ENCODE measurements around the gene GALNT10. TPM values are rescaled to one million over a fixed set of nuclear protein-coding genes. Genes with fewer than 3 reads are reported as not detected.

Gene GALNT10
- total RNA-seq, 1 experiment from 2014 or later, result 18.6 TPM

DNA sequence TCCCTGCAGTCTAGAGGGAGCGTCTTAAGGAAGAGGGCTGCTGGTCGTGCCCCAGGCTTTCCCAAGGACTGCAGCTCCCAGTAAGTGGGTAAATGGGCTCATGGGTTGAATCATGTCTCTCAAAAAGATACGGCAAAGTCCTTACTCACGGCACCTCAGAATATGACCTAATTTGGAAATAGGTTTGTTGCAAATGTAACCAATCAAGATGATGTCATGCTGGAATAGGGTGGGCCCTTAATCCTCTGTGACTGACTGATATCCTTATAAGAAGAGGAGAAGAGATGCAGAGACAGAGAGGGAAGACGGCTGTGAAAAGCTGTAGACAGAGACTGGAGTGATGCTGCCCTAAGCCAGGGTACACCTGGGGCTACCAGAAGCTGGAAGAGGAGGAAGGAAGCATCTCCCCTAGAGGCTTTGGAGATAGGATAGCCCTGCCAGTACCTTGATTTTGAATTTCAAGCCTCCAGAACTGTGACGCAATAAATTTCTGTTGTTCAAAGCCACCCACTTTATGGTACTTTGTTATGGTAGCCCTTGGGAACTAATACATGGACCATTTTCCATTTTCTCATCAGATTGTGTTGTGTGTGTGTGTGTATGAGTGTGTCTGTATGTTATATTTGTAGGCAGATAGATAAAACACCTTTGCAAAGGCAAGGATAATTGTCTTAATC lies 15.0 kb downstream of the GALNT10 start:
- no peaks in the 10 kb centered on the region for H3K9me3 ChIP-seq (replicated peaks)
- DNase-seq, result no peak
- H3K27ac ChIP-seq, result no peak overlapping the region
- H3K4me3 ChIP-seq, result no peak overlapping the region
- peaks cover 5% of the 10 kb centered on the region; the same call in 1 of the 2 replicates for H3K36me3 ChIP-seq
- H3K4me1 ChIP-seq, result no peaks in the 10 kb centered on the region
- H3K27me3 ChIP-seq, result no peaks in the 10 kb centered on the region

DNA sequence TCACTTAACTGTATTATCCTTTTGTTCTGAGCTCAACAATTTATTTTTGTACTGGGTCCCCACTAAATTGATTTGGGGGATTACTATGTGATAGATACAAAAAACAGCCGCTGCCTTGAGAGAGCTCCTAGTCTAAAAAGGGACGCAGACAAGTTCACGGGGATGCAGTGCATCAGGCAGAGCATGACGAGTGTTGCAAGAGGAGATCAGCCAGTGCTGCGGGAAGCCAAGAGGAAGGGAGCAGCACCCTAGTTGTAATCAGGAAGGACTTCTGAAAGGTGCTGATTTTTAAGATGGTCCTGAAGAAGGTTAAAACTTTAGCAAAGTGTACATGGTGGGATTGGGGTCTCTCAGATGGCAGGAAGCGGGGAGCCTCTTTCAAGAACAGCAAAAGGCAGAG lies 15.8 kb downstream of the GALNT10 start:
- Histone ChIP-seq H3K36me3 (peaks cover 5% of the 10 kb centered on the region; the same call in 1 of the 2 replicates), H3K4me1 (no peaks in the 10 kb centered on the region), H3K27me3 (no peaks in the 10 kb centered on the region), H3K27ac (no peak overlapping the region), H3K9me3 (replicated peaks) (no peaks in the 10 kb centered on the region), H3K4me3 (no peak overlapping the region)
- DNase-seq, result no peak

DNA sequence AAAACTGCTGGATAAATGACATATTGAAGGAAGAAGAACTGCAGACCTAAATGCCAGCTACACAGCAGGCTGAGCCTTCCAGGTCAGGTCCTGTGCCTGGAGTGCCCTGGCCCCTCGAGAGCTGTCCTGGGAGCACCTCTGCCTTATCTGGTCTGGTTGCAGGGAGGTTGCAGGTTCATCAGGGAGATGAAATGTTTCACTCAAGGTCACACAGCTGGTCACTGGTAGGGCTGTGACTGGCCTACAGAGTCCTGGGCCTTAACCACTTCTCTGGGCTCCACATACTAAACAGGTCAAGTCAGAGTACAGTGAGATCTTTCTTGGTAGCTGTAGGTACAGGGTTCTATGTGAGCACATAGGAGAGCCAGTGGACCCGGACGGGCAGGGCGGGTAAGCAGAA lies 16.7 kb downstream of the GALNT10 start:
- no peaks in the 10 kb centered on the region for H3K27me3 ChIP-seq
- H3K4me1 ChIP-seq, result no peaks in the 10 kb centered on the region
- no peak overlapping the region for H3K4me3 ChIP-seq
- no peak for DNase-seq
- peaks cover 5% of the 10 kb centered on the region; the same call in 1 of the 2 replicates for H3K36me3 ChIP-seq
- no peak overlapping the region for H3K27ac ChIP-seq
- no peaks in the 10 kb centered on the region for H3K9me3 ChIP-seq (replicated peaks)

DNA sequence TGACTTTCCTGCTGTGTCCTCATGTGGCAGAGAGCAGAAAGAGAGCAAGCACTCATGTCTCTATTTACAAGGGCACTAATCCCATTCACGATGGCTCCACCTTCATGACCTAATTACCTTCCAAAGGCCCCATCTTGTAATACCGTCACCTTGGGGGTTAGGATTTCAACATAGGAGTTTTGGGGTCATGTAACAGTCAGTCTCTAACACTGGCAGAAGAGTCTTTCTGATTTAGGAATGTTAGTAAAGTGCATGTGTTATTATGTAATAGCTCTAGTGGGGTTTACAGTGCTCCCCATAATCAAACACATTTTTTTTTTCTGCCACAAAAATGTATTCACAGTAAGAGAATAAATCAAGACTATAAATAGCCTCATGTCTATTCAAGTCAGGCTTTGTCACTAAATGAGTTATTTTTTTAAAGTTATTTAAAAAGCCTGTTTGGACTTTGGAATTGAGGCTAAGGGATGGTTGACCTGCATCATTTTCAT lies 19.1 kb downstream of the GALNT10 start:
- Histone ChIP-seq H3K36me3 (peaks cover 5% of the 10 kb centered on the region; the same call in 1 of the 2 replicates), H3K27ac (no peak overlapping the region), H3K27me3 (no peaks in the 10 kb centered on the region), H3K4me1 (no peaks in the 10 kb centered on the region), H3K9me3 (replicated peaks) (no peaks in the 10 kb centered on the region), H3K4me3 (no peak overlapping the region)
- no peak for DNase-seq

DNA sequence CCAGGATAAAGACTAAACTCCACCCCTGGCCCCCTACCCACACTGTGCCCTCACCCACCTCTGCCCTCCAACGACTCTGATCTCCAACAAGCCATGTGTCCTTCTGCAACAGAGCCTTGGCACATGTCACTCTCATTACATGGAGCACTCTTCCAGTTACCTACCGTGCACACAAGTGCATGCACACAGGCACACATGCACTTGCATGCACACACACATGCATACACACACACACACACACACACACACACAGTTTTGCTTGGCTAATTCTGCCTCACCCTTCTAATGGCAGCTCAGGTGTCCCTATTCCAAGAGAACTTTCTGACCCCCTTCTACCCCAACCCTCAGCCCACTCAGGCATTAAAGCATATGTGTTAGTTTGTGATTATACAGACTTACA lies 19.6 kb downstream of the GALNT10 start:
- DNase-seq, result no peak
- no peak overlapping the region for H3K4me3 ChIP-seq
- H3K4me1 ChIP-seq, result no peaks in the 10 kb centered on the region
- no peaks in the 10 kb centered on the region for H3K9me3 ChIP-seq (replicated peaks)
- no peak overlapping the region for H3K27ac ChIP-seq
- no peaks in the 10 kb centered on the region for H3K27me3 ChIP-seq
- H3K36me3 ChIP-seq, result peaks cover 5% of the 10 kb centered on the region; the same call in 1 of the 2 replicates

DNA sequence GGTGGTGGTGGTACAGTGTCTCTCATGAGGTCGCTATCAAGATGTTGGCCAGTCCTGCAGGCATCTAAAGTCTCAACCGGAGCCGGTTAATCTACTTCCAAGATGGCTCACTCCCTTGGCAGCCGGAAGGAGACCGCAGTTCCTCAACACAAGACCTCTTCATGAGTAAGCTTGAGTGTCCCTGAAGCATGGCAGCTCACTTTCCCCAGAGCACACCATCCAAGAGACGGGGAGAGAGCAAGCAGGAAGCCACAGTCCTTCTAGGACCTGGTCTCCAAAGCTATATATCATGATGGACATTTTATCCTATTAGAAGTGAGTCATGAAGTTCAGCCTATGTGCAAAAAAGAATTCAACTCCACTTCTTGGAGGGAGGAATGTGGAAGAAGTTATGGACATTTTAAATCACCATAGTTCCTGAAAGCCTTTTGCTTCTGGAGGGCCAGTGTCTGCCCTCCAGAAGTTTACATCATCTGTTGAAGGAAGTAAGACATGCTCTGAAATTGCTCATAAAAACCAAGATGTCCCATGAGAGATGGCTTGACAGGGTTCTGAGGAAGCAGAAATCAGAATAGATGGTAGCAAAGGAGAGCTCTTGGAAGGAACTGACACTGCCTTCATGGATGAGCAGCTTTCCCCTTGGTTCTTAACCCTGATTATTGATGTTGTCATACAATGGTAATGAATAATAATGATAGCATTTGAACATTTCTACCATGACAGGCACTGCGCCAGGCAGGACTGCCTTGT lies 21.3 kb downstream of the GALNT10 start:
- Histone ChIP-seq H3K4me1 (no peaks in the 10 kb centered on the region), H3K27me3 (no peaks in the 10 kb centered on the region), H3K36me3 (peaks cover 5% of the 10 kb centered on the region; the same call in 1 of the 2 replicates), H3K4me3 (no peak overlapping the region), H3K27ac (no peak overlapping the region), H3K9me3 (replicated peaks) (no peaks in the 10 kb centered on the region)
- no peak for DNase-seq

DNA sequence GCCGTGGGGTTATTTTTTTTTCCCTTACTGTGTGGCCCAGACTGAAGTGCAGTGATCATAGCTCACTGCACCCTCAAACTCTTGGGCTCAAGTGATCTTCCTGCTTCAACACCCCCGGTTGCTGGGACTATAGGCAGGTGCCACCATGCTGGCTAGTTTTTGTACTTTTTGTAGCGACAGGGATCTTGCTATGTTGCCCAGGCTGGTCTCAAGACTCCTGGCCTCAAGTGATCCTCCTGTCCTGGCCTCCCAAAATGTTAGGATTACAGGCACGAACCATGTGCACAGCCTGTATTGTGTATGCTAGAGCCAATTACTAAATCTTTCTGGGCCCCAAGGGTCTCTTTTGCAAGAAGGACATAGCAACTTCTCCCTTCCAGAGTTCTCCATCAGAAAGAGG lies 23.1 kb downstream of the GALNT10 start:
- no peak overlapping the region for H3K4me3 ChIP-seq
- no peaks in the 10 kb centered on the region for H3K27me3 ChIP-seq
- no peak for DNase-seq
- H3K27ac ChIP-seq, result no peak overlapping the region
- no peaks in the 10 kb centered on the region for H3K9me3 ChIP-seq (replicated peaks)
- peaks cover 5% of the 10 kb centered on the region; the same call in 1 of the 2 replicates for H3K36me3 ChIP-seq
- no peaks in the 10 kb centered on the region for H3K4me1 ChIP-seq

DNA sequence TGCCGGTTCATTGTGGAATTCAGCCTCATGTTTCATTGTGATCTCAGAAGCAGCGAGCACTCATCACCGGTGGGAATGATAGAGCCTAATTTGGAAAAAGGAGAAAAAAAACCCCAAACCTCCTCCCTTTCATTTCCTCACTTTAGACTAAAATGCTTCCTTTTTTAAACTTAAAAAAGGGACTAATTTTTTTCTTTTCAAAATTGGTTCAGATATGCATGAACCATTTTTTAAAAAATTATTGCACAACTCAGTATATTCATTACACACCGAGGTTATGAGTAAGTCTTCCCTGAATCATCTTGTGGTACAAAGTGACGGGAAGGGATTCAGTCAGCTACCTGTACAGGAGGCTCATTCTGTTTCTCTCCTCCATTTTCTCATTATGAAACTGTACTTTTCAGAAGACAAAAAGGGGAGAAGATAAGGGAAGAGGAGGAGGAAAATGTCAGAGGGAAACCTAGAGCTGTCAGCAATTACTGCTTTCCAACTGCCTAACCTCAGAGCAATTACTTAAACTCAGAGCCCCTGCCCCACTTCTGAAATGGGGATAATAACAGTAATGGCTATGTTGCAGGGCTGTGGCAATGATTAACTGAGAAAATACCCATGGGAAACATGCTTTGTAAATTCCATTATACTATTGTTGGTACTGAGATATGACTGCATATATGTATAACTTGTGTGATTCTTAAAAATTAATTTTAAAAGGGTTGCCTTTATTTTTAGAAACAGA lies 24.0 kb downstream of the GALNT10 start:
- Histone ChIP-seq H3K27me3 (no peaks in the 10 kb centered on the region), H3K4me1 (no peaks in the 10 kb centered on the region), H3K27ac (no peak overlapping the region), H3K36me3 (peaks cover 2% of the 10 kb centered on the region; the same call in 1 of the 2 replicates), H3K4me3 (no peak overlapping the region), H3K9me3 (replicated peaks) (no peaks in the 10 kb centered on the region)
- no peak for DNase-seq

DNA sequence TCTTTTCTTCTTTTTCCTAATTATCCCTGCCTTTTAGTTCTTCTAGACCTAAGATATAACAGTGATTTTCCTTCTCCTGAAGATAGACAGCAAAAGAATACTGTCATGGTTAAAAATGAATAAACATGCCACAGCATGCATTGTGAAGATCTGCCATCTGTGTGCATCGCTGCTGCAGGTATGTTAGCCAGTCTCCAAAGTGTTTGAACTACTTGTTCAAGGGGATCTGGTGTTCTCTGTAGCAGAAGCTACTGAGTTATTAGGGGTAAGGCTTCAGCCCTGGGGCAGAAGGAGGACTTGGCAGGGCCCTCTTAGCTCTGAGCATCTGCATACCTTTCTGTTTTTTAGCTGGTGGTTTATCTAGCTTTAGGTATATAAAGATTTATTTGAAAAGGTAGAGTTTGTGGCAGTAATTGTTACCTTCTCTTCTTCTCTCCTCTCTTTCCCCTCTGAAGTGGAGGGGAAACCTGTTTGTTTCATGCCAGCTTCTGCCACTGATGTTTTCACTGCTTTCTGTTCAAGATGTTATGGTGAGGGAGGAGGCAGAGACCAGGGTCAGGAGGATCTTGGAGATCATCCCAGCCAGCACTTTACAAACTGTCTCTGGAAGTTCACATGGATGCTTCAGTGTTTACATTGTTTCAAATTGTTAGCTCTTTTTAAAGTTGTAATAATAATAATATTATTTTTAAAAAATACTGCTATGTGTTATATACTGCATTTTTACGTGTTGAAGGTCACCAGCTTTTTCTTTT lies 25.2 kb downstream of the GALNT10 start:
- H3K27me3 ChIP-seq, result no peaks in the 10 kb centered on the region
- H3K27ac ChIP-seq, result no peak overlapping the region
- no peaks in the 10 kb centered on the region for H3K9me3 ChIP-seq (replicated peaks)
- no peaks in the 10 kb centered on the region for H3K36me3 ChIP-seq
- DNase-seq, result no peak
- no peak overlapping the region for H3K4me3 ChIP-seq
- no peaks in the 10 kb centered on the region for H3K4me1 ChIP-seq

DNA sequence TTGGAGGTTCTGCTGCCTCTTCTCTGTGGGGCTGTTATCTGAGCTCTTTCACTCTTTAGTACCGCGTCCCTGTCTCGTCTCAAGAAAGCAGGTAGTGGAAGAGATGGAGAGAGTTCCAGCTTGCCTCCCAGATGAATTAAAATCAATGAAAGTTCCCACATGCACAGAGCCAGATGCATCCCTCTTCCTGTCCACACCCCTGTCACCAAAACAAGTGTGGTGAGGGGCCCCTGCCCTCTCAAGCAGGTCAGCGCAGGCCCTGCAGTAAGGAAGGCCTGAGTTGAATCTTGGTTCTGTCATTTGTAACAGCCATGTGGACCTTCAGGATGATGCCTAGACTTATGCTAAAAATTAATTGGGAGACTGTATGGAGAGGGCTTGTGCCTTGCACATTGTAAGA lies 26.9 kb downstream of the GALNT10 start:
- Histone ChIP-seq H3K36me3 (no peaks in the 10 kb centered on the region), H3K27me3 (no peaks in the 10 kb centered on the region), H3K27ac (no peak overlapping the region), H3K4me1 (peaks cover 11% of the 10 kb centered on the region; the same call in 1 of the 2 replicates), H3K4me3 (no peak overlapping the region), H3K9me3 (replicated peaks) (no peaks in the 10 kb centered on the region)
- DNase-seq, result no peak

DNA sequence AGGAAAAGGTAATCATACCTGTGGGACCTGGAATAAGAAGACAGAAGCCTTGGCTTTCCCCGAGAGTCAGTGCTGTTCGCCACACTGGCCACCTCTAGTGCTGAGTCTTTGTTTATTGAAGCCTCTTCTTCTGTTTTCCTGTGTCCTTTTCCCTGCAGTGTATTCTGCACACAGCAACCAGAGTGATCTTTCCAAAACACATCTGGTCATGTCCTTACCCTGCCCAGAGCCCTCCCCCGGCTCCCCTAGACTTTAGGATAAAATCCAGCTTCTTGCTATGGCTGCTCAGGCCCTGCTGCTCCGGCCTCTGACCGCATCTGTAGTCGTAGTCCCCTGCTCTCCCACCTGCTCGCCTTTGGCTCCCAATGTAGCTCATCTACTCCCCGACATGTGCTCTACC lies 28.3 kb downstream of the GALNT10 start:
- Histone ChIP-seq H3K4me1 (peaks cover 11% of the 10 kb centered on the region; the same call in 1 of the 2 replicates), H3K27me3 (no peaks in the 10 kb centered on the region), H3K36me3 (no peaks in the 10 kb centered on the region), H3K27ac (no peak overlapping the region), H3K9me3 (replicated peaks) (no peaks in the 10 kb centered on the region), H3K4me3 (no peak overlapping the region)
- no peak for DNase-seq

DNA sequence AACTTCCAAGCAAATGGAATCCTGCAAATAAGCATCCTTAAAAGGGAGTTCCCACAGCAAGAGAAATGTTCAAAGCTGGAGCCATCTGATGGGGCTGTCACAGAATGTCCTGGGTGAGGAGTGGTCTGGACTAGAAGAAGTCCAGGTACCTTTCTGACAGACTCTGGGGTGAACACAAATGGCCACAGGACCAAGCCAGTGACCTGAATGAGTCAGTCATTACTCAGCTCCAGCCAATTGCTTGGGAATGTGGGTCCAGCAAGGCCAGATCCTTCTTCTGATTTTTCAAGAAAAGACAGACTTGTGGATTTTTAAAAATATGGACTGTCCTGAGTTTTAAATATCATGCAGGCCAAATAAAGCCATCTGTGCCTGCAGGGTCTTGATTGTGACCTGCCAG lies 30.1 kb downstream of the GALNT10 start:
- Histone ChIP-seq H3K27ac (no peak overlapping the region), H3K27me3 (no peaks in the 10 kb centered on the region), H3K9me3 (replicated peaks) (no peaks in the 10 kb centered on the region), H3K4me3 (no peak overlapping the region), H3K36me3 (no peaks in the 10 kb centered on the region), H3K4me1 (peaks cover 11% of the 10 kb centered on the region; the same call in 1 of the 2 replicates)
- DNase-seq, result no peak

DNA sequence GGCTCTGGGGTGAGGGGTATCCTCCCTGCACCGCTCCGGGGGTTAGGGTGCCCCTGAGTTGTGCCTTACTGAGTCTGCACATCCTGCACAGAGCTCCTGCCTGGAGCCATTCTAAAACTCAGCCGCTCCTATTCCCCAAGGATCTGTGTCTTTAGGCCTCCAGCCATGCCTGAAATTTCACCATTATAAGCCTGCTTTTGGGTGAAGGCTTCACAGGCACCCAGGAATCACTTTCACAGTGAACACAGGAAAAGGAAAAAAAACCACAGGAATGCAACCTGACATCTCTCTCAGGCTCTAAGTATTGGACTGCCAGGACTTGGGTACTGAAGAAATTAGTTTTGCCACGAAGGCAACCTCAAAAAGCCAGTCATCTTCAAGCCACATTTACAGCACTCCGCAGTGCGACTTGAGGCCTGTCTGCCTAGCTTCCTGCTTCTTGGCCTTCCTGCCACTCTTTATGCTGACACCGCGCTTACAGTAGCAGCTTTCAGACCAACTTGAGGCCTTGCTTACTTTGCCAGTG lies 30.9 kb downstream of the GALNT10 start:
- Histone ChIP-seq H3K9me3 (replicated peaks) (no peaks in the 10 kb centered on the region), H3K27ac (peak overlapping the region; percentile 48), H3K36me3 (no peaks in the 10 kb centered on the region), H3K4me1 (peaks cover 11% of the 10 kb centered on the region; the same call in 1 of the 2 replicates), H3K27me3 (no peaks in the 10 kb centered on the region), H3K4me3 (no peak overlapping the region)
- DNase-seq, result peak; percentile 47 to 68

DNA sequence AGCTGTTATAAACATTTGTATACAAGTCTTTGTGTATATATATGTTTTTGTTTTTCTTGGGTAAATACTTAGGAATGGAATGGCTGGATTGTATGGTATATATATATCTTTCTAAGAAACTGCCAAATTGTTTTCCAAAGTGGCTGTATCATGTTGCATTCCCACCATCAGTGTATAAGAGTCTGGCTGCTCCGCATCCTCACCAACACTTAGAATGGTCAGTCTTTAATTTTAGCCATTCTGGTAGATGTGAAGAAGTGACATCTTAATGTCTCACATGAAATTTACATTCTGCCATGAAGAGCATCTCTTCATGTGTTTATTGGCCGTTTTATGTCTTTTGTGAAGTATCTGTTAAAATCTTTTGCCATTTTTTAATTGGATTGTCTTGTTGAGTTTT lies 31.9 kb downstream of the GALNT10 start:
- Histone ChIP-seq H3K36me3 (no peaks in the 10 kb centered on the region), H3K27ac (no peak overlapping the region), H3K4me1 (peaks cover 11% of the 10 kb centered on the region; the same call in 1 of the 2 replicates), H3K9me3 (replicated peaks) (0 out of 2 replicates have a peak, but pooled peaks cover 5% of the 10 kb centered on the region), H3K27me3 (no peaks in the 10 kb centered on the region), H3K4me3 (no peak overlapping the region)
- DNase-seq, result no peak
